ENCODE results near the gene ABTB2. TPM values are rescaled to one million over a fixed set of nuclear protein-coding genes. Genes with fewer than 3 reads are reported as not detected.
A peak's percentile ranks its signal among the peaks of the same experiment; 100 is the strongest.

ABTB2 gene
- total RNA-seq, 1 experiment from 2014 or later = 0.53 TPM

DNA sequence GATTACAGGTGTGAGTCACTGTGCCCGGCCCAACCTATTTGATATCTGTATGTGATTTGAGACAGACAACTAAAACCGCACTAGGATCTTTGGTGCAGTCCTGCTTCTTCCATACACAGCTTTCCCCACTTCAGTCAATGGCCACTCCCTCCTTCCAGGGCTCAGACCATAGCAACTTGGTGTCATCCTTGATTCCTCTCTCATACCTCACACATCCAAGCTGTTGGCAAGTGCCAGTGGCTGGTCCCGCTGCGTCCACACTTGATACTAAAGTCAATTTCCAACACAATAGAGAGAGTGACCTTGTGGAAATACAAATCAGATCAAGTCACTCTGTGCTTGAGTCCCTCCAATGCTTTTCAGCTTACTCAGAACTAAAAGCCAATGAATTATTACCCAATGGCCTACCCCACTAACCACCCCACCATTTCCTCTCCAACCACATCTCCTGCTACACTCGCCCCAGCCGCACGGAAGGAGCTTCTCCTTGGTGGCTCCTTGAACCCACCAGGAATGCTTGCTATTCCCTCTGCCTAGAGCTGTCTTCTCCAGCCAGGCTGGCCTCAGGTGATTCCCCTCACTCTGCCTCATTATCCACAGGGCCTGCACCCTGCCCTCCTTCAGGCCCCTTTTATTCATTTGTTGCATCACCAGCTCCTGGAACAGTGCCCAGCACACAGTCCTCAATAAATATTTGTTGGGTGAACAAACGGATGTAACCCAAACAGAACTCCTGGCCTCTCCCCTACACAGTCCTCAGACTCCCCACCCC, 12.9 kb downstream of the ABTB2 start:
- Histone ChIP-seq H3K4me1 (replicated peaks) (peaks cover 33% of the 10 kb centered on the region), H3K36me3 (no peaks in the 10 kb centered on the region), H3K27me3 (replicated peaks) (no peaks in the 10 kb centered on the region), H3K27ac (no peak overlapping the region), H3K4me3 (no peak overlapping the region), H3K9me3 (replicated peaks) (no peaks in the 10 kb centered on the region)
- DNase-seq (ENCODE audit: low read depth in 1 of 2, low spot score in 2 of 2) = no peak

GRCh38 chr11:34344410-34344767, 13.4 kb downstream of the ABTB2 start:
- no peak for DNase-seq (ENCODE audit: low read depth in 1 of 2, low spot score in 2 of 2)
- Histone ChIP-seq H3K27me3 (replicated peaks) (no peaks in the 10 kb centered on the region), H3K4me3 (no peak overlapping the region), H3K36me3 (no peaks in the 10 kb centered on the region), H3K4me1 (replicated peaks) (peaks cover 39% of the 10 kb centered on the region), H3K9me3 (replicated peaks) (no peaks in the 10 kb centered on the region), H3K27ac (no peak overlapping the region)

DNA sequence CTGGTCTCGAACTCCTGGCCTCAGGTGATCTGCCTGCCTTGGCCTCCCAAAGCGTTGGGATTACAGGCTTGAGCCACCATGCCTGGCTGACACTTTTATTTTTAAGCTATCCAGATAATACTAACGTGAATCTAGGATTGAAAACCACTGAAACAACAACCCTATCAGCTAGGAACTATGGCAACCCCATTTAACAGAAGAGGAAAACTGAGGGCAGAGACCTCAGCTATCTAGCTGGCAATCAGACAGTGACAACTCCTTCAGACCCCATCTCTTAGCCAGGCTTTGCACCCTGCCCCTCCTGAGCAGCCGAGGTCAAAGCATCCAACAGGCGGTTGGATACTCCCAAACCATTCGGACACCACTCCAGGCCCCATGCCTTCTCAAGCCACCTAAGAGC, 14.1 kb downstream of the ABTB2 start:
- peaks cover 44% of the 10 kb centered on the region for H3K4me1 ChIP-seq (replicated peaks)

GRCh38 chr11:34343153-34343552, 14.7 kb downstream of the ABTB2 start:
- Histone ChIP-seq H3K36me3 (no peaks in the 10 kb centered on the region), H3K27ac (no peak overlapping the region), H3K27me3 (replicated peaks) (no peaks in the 10 kb centered on the region), H3K4me3 (no peak overlapping the region), H3K4me1 (replicated peaks) (peaks cover 44% of the 10 kb centered on the region), H3K9me3 (replicated peaks) (no peaks in the 10 kb centered on the region)
- DNase-seq (ENCODE audit: low read depth in 1 of 2, low spot score in 2 of 2) = peak; percentile 73 to 75

More for the DNA sequence above, 14.1 kb downstream of the ABTB2 start:
- Histone ChIP-seq H3K4me3 (no peak overlapping the region), H3K36me3 (no peaks in the 10 kb centered on the region), H3K27me3 (replicated peaks) (no peaks in the 10 kb centered on the region), H3K27ac (no peak overlapping the region), H3K9me3 (replicated peaks) (no peaks in the 10 kb centered on the region)
- DNase-seq (ENCODE audit: low read depth in 1 of 2, low spot score in 2 of 2) = no peak

DNA sequence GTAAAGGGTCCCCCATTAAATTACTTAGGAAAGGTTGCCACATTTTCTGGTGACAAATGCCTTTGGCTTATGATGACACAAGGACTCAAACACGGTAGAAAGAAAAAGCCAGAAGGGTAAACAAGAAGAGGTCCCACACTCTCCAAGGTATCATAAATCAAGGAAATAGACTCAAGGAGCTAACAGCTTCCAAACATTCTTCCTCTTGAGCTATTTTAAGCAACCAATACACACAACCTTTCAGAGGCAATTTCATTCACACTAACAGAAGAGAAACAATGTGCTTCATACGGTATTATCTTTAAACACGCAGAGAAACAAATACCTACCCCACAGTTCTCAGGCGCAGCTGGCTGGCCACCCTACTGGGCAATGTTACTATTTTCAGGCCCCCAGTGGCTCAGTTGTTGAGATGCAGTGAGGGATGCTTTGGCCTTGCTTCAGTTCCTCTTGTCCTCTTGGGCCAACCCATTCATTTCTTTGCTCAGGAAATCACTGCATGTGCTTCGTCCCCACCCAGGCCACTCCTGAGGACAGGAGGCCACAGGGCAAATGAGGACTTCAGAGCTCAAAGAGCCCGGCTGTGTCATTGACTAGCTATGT, 15.8 kb downstream of the ABTB2 start:
- H3K4me3 ChIP-seq = no peak overlapping the region
- peak in 1 of 2 experiments; percentile 44 for DNase-seq (ENCODE audit: low read depth in 1 of 2, low spot score in 2 of 2)
- no peak overlapping the region for H3K27ac ChIP-seq
- H3K36me3 ChIP-seq = no peaks in the 10 kb centered on the region
- H3K4me1 ChIP-seq (replicated peaks) = peaks cover 44% of the 10 kb centered on the region
- no peaks in the 10 kb centered on the region for H3K9me3 ChIP-seq (replicated peaks)
- H3K27me3 ChIP-seq (replicated peaks) = no peaks in the 10 kb centered on the region

DNA sequence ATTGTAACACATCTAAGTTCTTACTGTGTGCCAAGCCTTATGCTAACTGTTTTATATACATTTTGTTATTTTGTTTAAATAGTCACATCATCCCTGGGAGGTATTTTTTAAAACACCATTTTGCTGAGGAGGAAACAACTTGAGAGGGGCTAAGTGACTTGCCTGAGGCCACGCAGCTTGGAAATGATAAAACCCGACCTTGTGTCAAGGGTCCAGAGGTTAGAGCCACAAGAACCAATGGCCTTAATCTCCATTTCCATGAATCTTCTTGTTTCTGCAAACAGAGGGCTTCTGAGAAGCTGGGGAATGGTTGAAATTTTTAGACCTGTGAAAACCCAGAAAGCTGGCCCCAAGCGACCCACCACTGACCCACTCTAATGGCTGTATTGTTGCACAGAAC, 16.7 kb downstream of the ABTB2 start:
- Histone ChIP-seq H3K4me3 (no peak overlapping the region), H3K27me3 (replicated peaks) (no peaks in the 10 kb centered on the region), H3K9me3 (replicated peaks) (no peaks in the 10 kb centered on the region), H3K4me1 (replicated peaks) (peaks cover 37% of the 10 kb centered on the region), H3K27ac (no peak overlapping the region), H3K36me3 (no peaks in the 10 kb centered on the region)
- DNase-seq (ENCODE audit: low read depth in 1 of 2, low spot score in 2 of 2) = no peak

DNA sequence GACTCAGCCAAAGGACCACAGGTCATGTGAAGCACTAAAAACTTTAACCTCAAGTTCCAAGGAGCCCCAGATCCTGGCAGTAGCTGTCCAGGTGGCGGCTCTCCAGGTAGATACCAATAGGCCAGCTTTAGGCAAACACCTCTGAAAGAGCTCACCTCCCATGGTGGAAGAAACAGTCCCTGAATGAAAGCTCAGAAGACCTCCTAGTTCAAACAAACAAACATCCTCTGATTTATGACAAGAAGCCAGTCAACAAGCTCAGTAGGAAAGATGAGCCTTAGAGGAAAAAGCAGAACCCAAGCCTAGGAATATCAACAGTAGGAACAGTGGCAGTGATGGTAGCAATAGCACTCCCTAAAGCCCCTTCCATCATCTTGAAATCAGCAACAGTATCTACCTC, 17.2 kb downstream of the ABTB2 start:
- H3K27me3 ChIP-seq (replicated peaks) = no peaks in the 10 kb centered on the region
- no peaks in the 10 kb centered on the region for H3K36me3 ChIP-seq
- no peak overlapping the region for H3K4me3 ChIP-seq
- H3K4me1 ChIP-seq (replicated peaks) = peaks cover 36% of the 10 kb centered on the region
- no peak overlapping the region for H3K27ac ChIP-seq
- no peak for DNase-seq (ENCODE audit: low read depth in 1 of 2, low spot score in 2 of 2)
- no peaks in the 10 kb centered on the region for H3K9me3 ChIP-seq (replicated peaks)

GRCh38 chr11:34339149-34340064, 18.4 kb downstream of the ABTB2 start:
- Histone ChIP-seq H3K4me3 (no peak overlapping the region), H3K9me3 (replicated peaks) (no peaks in the 10 kb centered on the region), H3K27me3 (replicated peaks) (no peaks in the 10 kb centered on the region), H3K36me3 (no peaks in the 10 kb centered on the region), H3K4me1 (replicated peaks) (peaks cover 36% of the 10 kb centered on the region), H3K27ac (no peak overlapping the region)
- DNase-seq (ENCODE audit: low read depth in 1 of 2, low spot score in 2 of 2) = peak; percentile 46 to 48

- no peaks in the 10 kb centered on the region for H3K9me3 ChIP-seq (replicated peaks)
- peaks cover 29% of the 10 kb centered on the region for H3K4me1 ChIP-seq (replicated peaks)
- H3K4me3 ChIP-seq = no peak overlapping the region
- no peak overlapping the region for H3K27ac ChIP-seq
- no peaks in the 10 kb centered on the region for H3K27me3 ChIP-seq (replicated peaks)
- no peak for DNase-seq (ENCODE audit: low read depth in 1 of 2, low spot score in 2 of 2)
- H3K36me3 ChIP-seq = no peaks in the 10 kb centered on the region
These were observed 20.8 kb downstream of the ABTB2 start for GRCh38 chr11:34337016-34337415.

- no peak overlapping the region for H3K27ac ChIP-seq
- DNase-seq (ENCODE audit: low read depth in 1 of 2, low spot score in 2 of 2) = no peak
- no peaks in the 10 kb centered on the region for H3K36me3 ChIP-seq
- H3K4me1 ChIP-seq (replicated peaks) = peaks cover 37% of the 10 kb centered on the region
- H3K27me3 ChIP-seq (replicated peaks) = no peaks in the 10 kb centered on the region
- no peak overlapping the region for H3K4me3 ChIP-seq
- H3K9me3 ChIP-seq (replicated peaks) = no peaks in the 10 kb centered on the region
These were observed 22.0 kb downstream of the ABTB2 start for GRCh38 chr11:34335801-34336200.

DNA sequence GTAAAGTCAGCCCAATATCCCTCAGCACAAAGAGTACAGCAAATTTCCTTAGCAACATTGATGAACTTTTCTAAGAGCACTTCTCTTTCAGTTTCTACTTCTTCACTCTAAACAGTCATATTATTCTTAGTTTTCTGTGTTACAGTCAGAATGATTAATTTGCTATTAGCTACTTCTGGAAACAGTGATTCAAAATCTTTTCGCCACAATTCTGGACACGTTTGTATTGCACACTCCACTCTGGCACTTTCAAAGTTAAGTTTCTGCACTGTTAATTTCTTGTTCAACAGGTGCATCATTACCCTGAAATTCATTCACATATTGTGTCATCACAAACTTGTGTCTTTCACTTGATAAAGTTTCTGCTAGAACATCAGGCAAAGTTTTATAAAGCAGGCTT, 22.5 kb downstream of the ABTB2 start:
- Histone ChIP-seq H3K9me3 (replicated peaks) (no peaks in the 10 kb centered on the region), H3K36me3 (no peaks in the 10 kb centered on the region), H3K4me3 (no peak overlapping the region), H3K27ac (no peak overlapping the region), H3K4me1 (replicated peaks) (peaks cover 36% of the 10 kb centered on the region), H3K27me3 (replicated peaks) (no peaks in the 10 kb centered on the region)
- DNase-seq (ENCODE audit: low read depth in 1 of 2, low spot score in 2 of 2) = no peak

DNA sequence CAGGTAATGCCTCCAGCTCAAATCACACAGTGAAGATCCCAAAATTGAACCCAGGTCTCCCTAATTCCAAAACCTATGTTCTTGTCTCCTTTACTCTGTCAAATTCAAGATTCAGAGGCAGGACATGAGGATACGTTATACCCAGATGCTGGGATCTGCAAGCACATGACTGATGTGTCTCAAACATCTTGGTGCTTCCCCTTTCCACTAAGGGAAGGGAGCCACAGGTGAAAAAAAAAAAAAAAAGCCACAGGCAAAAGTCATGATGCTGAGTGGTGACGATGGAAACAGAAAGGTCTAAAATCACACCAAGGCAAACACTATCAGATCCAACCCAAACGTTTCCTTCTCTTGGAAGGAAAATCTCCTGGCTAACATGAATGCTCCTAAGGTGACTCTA, 24.0 kb downstream of the ABTB2 start:
- H3K4me1 ChIP-seq (replicated peaks) = peaks cover 22% of the 10 kb centered on the region
- no peak overlapping the region for H3K27ac ChIP-seq
- H3K36me3 ChIP-seq = no peaks in the 10 kb centered on the region
- no peaks in the 10 kb centered on the region for H3K9me3 ChIP-seq (replicated peaks)
- no peak for DNase-seq (ENCODE audit: low read depth in 1 of 2, low spot score in 2 of 2)
- H3K4me3 ChIP-seq = no peak overlapping the region
- H3K27me3 ChIP-seq (replicated peaks) = no peaks in the 10 kb centered on the region

- no peaks in the 10 kb centered on the region for H3K36me3 ChIP-seq
- H3K27ac ChIP-seq = no peak overlapping the region
- no peak overlapping the region for H3K4me3 ChIP-seq
- no peaks in the 10 kb centered on the region for H3K9me3 ChIP-seq (replicated peaks)
- no peaks in the 10 kb centered on the region for H3K27me3 ChIP-seq (replicated peaks)
- DNase-seq (ENCODE audit: low read depth in 1 of 2, low spot score in 2 of 2) = no peak
- peaks cover 22% of the 10 kb centered on the region for H3K4me1 ChIP-seq (replicated peaks)
These were observed 25.3 kb downstream of the ABTB2 start for GRCh38 chr11:34332524-34332923.

DNA sequence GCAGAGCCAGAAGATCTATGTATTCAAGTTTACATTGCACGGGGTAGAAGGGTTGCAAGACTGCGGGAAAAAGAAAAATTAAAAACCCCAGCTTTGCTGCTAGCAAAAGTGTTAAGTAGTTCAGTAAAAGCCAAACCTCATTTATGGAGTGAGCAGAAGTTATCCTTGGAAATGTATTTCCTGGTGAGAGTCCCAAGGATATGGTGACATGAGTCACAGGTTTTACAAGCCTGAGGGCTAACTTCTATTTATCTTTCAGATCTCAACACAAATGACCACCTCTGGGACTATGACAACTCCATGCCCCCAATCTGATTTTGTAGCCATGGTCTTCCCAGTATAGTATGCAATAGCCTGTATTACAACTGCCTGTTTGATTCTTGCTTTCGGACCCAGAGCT, 26.1 kb downstream of the ABTB2 start:
- no peak overlapping the region for H3K27ac ChIP-seq
- no peaks in the 10 kb centered on the region for H3K36me3 ChIP-seq
- peaks cover 22% of the 10 kb centered on the region for H3K4me1 ChIP-seq (replicated peaks)
- H3K27me3 ChIP-seq (replicated peaks) = no peaks in the 10 kb centered on the region
- H3K9me3 ChIP-seq (replicated peaks) = no peaks in the 10 kb centered on the region
- DNase-seq (ENCODE audit: low read depth in 1 of 2, low spot score in 2 of 2) = peak in 1 of 2 experiments; percentile 28
- no peak overlapping the region for H3K4me3 ChIP-seq

Measured in SJSA1 (cell line).